HL-60 (cell line): ENCODE data around the gene COLEC11.

Experiments used
- CTCF ChIP-seq: IDR thresholded peaks from one replicate; pipeline ENCODE4 v1.5.1; 2011; ENCODE audit warnings: low read length, control low read depth, inconsistent platforms; ENCODE audit not compliant: insufficient read depth
- GABPA ChIP-seq: IDR thresholded peaks from 2 replicates; pipeline ENCODE4 v1.6.1; 2012; ENCODE audit warnings: low read depth
- POLR2AphosphoS5 ChIP-seq: IDR thresholded peaks from 2 replicates; pipeline ENCODE4 v1.6.1; 2012; ENCODE audit warnings: low read depth
- REST ChIP-seq: IDR thresholded peaks from 2 replicates; pipeline ENCODE4 v1.6.1; 2012; ENCODE audit warnings: low read depth; ENCODE audit not compliant: insufficient replicate concordance
- SPI1 ChIP-seq: IDR thresholded peaks from 2 replicates; pipeline ENCODE4 v1.6.1; 2012; ENCODE audit warnings: low read depth, mild to moderate bottlenecking, borderline replicate concordance

- TF ChIP-seq CTCF (no peak), SPI1 (no peak), REST (no peak), POLR2AphosphoS5 (no peak), GABPA (no peak)
Observed at GRCh38 chr2:3547915-3548314, 47.0 kb upstream of the COLEC11 start.
